SK-N-MC (cell line): ENCODE measurements around the gene TBRG1.

ENCODE experiments used
- EZH2 ChIP-seq: fragments of 200-600 bp; sonication (generic); IDR thresholded peaks from one replicate; pipeline ENCODE4 v1.6.1; 2017; ENCODE audit warnings: antibody characterized with exemption
- FOXP2 ChIP-seq: optimal IDR thresholded peaks from 2 replicates; pipeline ENCODE3; 2011; ENCODE audit warnings: mild to moderate bottlenecking, moderate library complexity; ENCODE audit not compliant: insufficient read depth; ENCODE audit errors: extremely low read length, control extremely low read depth
- POLR2AphosphoS5 ChIP-seq: IDR thresholded peaks from 2 replicates; pipeline ENCODE4 v1.6.1; 2012; ENCODE audit warnings: mild to moderate bottlenecking, low read depth, low read length, borderline replicate concordance

GRCh38 chr11:124674571-124674970, 51.9 kb downstream of the TBRG1 start:
- no peak for TF ChIP-seq EZH2
- TF ChIP-seq POLR2AphosphoS5: no peak
- TF ChIP-seq FOXP2: no peak
